Smooth muscle cell (in vitro differentiated cells): ENCODE measurements around the gene CLDN5. TPM values are rescaled to one million over a fixed set of nuclear protein-coding genes. Genes with fewer than 3 reads are reported as not detected.

Source experiments
- DNase-seq: peaks from one replicate; lab custom pipeline; 2025; ENCODE audit not compliant: unreplicated experiment; lab: John Stamatoyannopoulos, UW
- H2AFZ ChIP-seq: fragments of 200-600 bp; sonication (generic); 2 replicates; pipeline ENCODE4 v1.6.0; 2016; ENCODE audit warnings: antibody characterized with exemption, low read depth, mild to moderate bottlenecking
- H3F3A ChIP-seq: fragments of 200-600 bp; sonication (generic); 2 replicates; pipeline ENCODE4 v1.6.0; 2017; ENCODE audit warnings: antibody characterized with exemption, low read depth
- H3K27ac ChIP-seq: fragments of 200-600 bp; sonication (generic); 2 replicates; pipeline ENCODE4 v1.5.1; 2016; ENCODE audit warnings: low read depth, mild to moderate bottlenecking
- H3K27me3 ChIP-seq: fragments of 200-600 bp; sonication (generic); 2 replicates; pipeline ENCODE4 v1.6.1; 2016; ENCODE audit warnings: low read depth, mild to moderate bottlenecking
- H3K36me3 ChIP-seq: fragments of 200-600 bp; sonication (generic); 2 replicates; pipeline ENCODE4 v1.5.1; 2016; ENCODE audit warnings: low read depth
- H3K4me1 ChIP-seq: fragments of 200-600 bp; sonication (generic); 2 replicates; pipeline ENCODE4 v1.5.1; 2016; ENCODE audit warnings: low read depth
- H3K4me2 ChIP-seq: fragments of 200-600 bp; sonication (generic); 2 replicates; pipeline ENCODE4 v1.6.0; 2016; ENCODE audit warnings: mild to moderate bottlenecking
- H3K4me3 ChIP-seq: fragments of 200-600 bp; sonication (generic); 2 replicates; pipeline ENCODE4 v1.5.1; 2016; ENCODE audit warnings: mild to moderate bottlenecking
- H3K79me2 ChIP-seq: fragments of 200-600 bp; sonication (generic); 2 replicates; pipeline ENCODE4 v1.6.0; 2016; ENCODE audit warnings: low read depth, mild to moderate bottlenecking
- H3K9ac ChIP-seq: fragments of 200-600 bp; sonication (generic); 2 replicates; pipeline ENCODE4 v1.6.0; 2016; ENCODE audit warnings: low read depth
- H3K9me3 ChIP-seq: fragments of 200-600 bp; sonication (generic); replicated peaks from 2 replicates; pipeline ENCODE4 v1.5.1; 2016; ENCODE audit warnings: low read depth
- H4K20me1 ChIP-seq: fragments of 200-600 bp; sonication (generic); 2 replicates; pipeline ENCODE4 v1.6.0; 2016; ENCODE audit warnings: low read depth
- WGBS: methylation state at CpG from one replicate; pipeline ENCODE4 v1.1.7; 2016; ENCODE audit warnings: low lambda C conversion rate; 5-methylcytosine and 5-hydroxymethylcytosine counted together
- polyA plus RNA-seq: library from polyadenylated mRNA; unstranded; fragments of >200 nt; fragmentation: Nextera tagmentation; extraction: Ambion mirVana; gene quantifications from 2 replicates; pipeline ENCODE4 v1.2.1, GENCODE V29; 2016
- total RNA-seq: library from RNA; depleted of rRNA; stranded (reverse); fragments of >200 nt; gene quantifications from 2 replicates; pipeline ENCODE4 v1.2.3, GENCODE V29; 2014
- TF ChIP-seq, protein P1 (sequence below): fragments of 200-600 bp; sonication (generic); IDR thresholded peaks from 2 replicates; pipeline ENCODE4 v1.5.1; 2017; ENCODE audit warnings: borderline replicate concordance, mild to moderate bottlenecking, antibody characterized with exemption; ENCODE audit not compliant: insufficient read depth, poor library complexity, severe bottlenecking

The CLDN5 gene
- total and polyA plus RNA-seq, 2 experiments from 2014 or later: 0.11 TPM; not detected in 1

DNA sequence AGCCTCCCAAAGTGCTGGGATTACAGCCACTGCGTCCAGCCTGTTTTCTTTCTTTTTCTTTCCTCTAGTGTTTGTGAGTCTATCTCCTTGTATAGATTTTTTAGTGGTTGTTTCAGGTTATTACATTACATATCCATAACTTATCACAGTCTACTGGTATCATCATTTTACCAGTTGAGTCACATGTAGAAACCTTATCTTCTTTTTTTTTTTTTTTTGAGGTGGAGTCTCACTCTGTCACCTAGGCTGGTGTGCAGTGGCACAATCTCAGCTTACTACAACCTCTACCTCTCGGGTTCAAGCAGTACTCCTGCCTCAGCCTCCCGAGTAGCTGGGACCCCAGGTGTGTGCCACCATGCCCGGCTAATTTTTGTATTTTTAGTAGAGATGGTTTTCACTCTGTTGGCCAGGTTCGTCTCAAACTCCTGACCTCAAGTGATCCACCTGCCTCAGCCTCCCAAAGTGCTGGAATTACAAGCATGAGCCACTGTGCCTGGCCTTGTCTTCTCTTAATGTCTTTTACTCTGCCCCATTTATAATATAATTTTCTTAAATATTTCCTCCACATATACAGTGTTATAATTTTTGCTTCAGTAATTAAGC, 33.5 kb downstream of the CLDN5 start:
- Histone ChIP-seq H3K4me1 (no peaks in the 10 kb centered on the region), H3K9ac (no peak overlapping the region), H3K4me2 (no peak overlapping the region), H3K9me3 (no peaks in the 10 kb centered on the region), H3K79me2 (no peaks in the 10 kb centered on the region), H3K36me3 (no peaks in the 10 kb centered on the region), H4K20me1 (no peaks in the 10 kb centered on the region), H3K27me3 (no peaks in the 10 kb centered on the region), H3F3A (no peaks in the 10 kb centered on the region), H3K27ac (no peak overlapping the region), H3K4me3 (no peak overlapping the region), H2AFZ (no peak overlapping the region)
- TF ChIP-seq, protein P1, sequence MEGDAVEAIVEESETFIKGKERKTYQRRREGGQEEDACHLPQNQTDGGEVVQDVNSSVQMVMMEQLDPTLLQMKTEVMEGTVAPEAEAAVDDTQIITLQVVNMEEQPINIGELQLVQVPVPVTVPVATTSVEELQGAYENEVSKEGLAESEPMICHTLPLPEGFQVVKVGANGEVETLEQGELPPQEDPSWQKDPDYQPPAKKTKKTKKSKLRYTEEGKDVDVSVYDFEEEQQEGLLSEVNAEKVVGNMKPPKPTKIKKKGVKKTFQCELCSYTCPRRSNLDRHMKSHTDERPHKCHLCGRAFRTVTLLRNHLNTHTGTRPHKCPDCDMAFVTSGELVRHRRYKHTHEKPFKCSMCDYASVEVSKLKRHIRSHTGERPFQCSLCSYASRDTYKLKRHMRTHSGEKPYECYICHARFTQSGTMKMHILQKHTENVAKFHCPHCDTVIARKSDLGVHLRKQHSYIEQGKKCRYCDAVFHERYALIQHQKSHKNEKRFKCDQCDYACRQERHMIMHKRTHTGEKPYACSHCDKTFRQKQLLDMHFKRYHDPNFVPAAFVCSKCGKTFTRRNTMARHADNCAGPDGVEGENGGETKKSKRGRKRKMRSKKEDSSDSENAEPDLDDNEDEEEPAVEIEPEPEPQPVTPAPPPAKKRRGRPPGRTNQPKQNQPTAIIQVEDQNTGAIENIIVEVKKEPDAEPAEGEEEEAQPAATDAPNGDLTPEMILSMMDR: no peak
- DNase-seq: no peak
- WGBS: 98% methylated on average over 5 of the region's 5 CpGs

DNA sequence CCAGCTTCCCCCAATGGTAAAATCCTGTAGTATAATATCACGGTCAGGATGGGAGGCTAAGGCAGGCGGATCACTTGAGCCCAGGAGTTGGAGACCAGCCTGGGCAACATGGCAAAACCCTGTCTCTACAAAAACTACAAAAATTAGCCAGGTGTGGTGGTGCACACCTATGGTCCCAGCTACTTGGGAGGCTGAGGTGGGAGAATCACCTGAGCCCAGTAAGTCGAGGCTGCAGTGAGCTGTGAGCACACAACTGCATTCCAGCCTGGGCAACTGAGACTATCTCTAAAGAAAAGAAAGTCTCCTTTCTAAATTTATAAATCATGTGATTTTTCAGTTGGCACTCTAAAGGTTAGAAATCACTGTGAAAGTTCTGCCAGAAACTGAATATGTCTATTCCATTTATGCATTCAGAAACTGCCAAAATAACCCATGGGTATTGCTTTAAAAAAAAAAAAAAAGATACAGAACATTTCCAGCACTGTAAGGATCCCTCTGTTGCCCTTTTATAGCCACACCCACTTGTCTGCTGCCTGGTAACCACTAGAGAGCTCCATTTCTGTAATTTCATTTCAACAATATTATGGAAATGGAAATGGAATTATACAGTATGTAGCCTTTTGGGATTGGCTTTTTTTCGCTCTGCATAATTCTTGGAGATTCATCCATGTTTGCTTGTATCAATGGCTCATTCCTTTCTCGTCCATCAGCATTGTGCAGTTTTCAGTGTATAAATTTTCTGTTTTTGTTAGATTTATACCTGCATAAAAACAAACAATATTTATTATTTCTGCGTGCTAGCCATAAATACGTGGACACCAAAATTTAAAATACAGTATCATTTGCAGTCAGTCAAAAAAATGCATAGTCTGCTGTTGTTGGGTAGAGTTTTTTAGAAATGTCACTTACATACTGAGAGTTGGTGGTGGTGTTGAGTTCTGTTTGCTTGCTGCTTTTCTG, 35.0 kb downstream of the CLDN5 start:
- Histone ChIP-seq H3K4me2 (no peak overlapping the region), H3K4me3 (no peak overlapping the region), H3K79me2 (no peaks in the 10 kb centered on the region), H3K36me3 (no peaks in the 10 kb centered on the region), H3K9ac (no peak overlapping the region), H3K27me3 (no peaks in the 10 kb centered on the region), H4K20me1 (no peaks in the 10 kb centered on the region), H3K4me1 (no peaks in the 10 kb centered on the region), H3F3A (no peaks in the 10 kb centered on the region), H2AFZ (no peak overlapping the region), H3K9me3 (no peaks in the 10 kb centered on the region), H3K27ac (no peak overlapping the region)
- WGBS: 93% methylated on average over 7 of the region's 7 CpGs
- no peak for DNase-seq
- TF ChIP-seq, protein P1: no peak

- no peaks in the 10 kb centered on the region for H3F3A ChIP-seq
- H3K27ac ChIP-seq: no peak overlapping the region
- H2AFZ ChIP-seq: no peak overlapping the region
- H3K79me2 ChIP-seq: no peaks in the 10 kb centered on the region
- H4K20me1 ChIP-seq: no peaks in the 10 kb centered on the region
- 95% methylated on average over 2 of the region's 2 CpGs for WGBS
- H3K27me3 ChIP-seq: no peaks in the 10 kb centered on the region
- H3K4me3 ChIP-seq: no peak overlapping the region
- H3K4me2 ChIP-seq: no peak overlapping the region
- H3K9ac ChIP-seq: no peak overlapping the region
- H3K36me3 ChIP-seq: no peaks in the 10 kb centered on the region
- no peaks in the 10 kb centered on the region for H3K9me3 ChIP-seq
- H3K4me1 ChIP-seq: no peaks in the 10 kb centered on the region
- TF ChIP-seq, protein P1: no peak
- DNase-seq: no peak
Observed at GRCh38 chr22:19488285-19488684, 35.9 kb downstream of the CLDN5 start.
